Panc1 (cell line): ENCODE data around the gene PNPLA8.

Source experiments
- POLR2AphosphoS5 ChIP-seq: IDR thresholded peaks from 2 replicates; pipeline ENCODE4 v1.6.1; 2012; ENCODE audit warnings: mild to moderate bottlenecking, low read depth, low read length, moderate library complexity
- TCF7L2 ChIP-seq: IDR thresholded peaks from 2 replicates; pipeline ENCODE4 v1.6.1; 2011; ENCODE audit warnings: mild to moderate bottlenecking, low read depth, low read length, inconsistent platforms
- TF ChIP-seq, protein P1 (sequence below): fragments of 450-650 bp; IDR thresholded peaks from 2 replicates; pipeline ENCODE4 v1.5.1; 2017; ENCODE audit warnings: mild to moderate bottlenecking
- TF ChIP-seq, protein P2 (sequence below), 2 experiments: IDR thresholded peaks; 2 replicates each; pipeline ENCODE4 v1.6.1; 2011 to 2012; ENCODE audit warnings: low read depth in 2 of 2, control low read depth in 1 of 2, low read length in 1 of 2, mild to moderate bottlenecking in 1 of 2, moderate library complexity in 1 of 2; ENCODE audit not compliant: insufficient read depth in 1 of 2

DNA sequence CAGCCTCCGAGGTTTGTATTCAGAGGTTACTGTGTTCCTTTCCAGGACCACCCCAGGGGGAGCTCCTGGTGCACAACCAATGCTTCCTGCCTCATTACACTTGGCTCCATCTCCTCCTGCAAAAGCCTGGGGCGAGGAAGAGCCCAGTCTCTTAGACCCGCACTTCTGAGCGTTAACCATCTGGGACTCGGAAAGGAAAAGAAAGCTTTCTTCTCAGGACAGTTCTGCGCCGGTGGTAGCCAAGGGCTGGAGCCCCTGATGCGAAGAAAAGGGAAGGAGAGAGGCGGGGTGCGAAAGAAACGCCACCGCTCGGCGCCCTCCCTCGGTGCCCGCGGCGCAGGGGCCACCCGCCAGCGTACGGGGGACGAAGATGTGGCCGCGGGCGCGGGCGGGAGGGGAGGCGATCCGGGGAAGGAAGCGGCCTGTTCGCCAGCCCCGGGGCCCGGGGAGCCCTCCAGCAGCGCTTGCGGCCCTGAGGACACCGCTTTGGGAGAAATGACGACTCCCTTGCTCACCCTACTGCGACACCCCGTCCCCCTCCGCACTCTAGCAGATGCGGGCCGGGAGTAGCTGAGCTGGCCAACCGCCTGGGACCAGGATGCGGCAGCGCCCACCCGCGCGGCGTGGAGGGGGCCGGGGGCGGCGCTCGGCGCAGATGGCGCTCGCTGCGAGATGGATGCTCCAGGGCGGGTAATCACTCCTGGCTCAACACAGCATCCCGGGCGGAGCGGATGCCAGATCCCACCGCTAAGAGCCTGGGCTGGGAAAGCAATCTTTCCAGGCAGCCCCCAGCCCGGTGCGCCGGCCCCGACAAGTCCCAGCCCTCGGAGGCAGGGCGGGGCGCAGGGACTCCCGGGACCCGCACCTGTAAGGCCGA lies 71.0 kb downstream of the PNPLA8 start:
- TF ChIP-seq, protein P1, sequence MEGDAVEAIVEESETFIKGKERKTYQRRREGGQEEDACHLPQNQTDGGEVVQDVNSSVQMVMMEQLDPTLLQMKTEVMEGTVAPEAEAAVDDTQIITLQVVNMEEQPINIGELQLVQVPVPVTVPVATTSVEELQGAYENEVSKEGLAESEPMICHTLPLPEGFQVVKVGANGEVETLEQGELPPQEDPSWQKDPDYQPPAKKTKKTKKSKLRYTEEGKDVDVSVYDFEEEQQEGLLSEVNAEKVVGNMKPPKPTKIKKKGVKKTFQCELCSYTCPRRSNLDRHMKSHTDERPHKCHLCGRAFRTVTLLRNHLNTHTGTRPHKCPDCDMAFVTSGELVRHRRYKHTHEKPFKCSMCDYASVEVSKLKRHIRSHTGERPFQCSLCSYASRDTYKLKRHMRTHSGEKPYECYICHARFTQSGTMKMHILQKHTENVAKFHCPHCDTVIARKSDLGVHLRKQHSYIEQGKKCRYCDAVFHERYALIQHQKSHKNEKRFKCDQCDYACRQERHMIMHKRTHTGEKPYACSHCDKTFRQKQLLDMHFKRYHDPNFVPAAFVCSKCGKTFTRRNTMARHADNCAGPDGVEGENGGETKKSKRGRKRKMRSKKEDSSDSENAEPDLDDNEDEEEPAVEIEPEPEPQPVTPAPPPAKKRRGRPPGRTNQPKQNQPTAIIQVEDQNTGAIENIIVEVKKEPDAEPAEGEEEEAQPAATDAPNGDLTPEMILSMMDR, result no peak
- no peak for TF ChIP-seq POLR2AphosphoS5
- no peak for TF ChIP-seq TCF7L2
- TF ChIP-seq, protein P2, sequence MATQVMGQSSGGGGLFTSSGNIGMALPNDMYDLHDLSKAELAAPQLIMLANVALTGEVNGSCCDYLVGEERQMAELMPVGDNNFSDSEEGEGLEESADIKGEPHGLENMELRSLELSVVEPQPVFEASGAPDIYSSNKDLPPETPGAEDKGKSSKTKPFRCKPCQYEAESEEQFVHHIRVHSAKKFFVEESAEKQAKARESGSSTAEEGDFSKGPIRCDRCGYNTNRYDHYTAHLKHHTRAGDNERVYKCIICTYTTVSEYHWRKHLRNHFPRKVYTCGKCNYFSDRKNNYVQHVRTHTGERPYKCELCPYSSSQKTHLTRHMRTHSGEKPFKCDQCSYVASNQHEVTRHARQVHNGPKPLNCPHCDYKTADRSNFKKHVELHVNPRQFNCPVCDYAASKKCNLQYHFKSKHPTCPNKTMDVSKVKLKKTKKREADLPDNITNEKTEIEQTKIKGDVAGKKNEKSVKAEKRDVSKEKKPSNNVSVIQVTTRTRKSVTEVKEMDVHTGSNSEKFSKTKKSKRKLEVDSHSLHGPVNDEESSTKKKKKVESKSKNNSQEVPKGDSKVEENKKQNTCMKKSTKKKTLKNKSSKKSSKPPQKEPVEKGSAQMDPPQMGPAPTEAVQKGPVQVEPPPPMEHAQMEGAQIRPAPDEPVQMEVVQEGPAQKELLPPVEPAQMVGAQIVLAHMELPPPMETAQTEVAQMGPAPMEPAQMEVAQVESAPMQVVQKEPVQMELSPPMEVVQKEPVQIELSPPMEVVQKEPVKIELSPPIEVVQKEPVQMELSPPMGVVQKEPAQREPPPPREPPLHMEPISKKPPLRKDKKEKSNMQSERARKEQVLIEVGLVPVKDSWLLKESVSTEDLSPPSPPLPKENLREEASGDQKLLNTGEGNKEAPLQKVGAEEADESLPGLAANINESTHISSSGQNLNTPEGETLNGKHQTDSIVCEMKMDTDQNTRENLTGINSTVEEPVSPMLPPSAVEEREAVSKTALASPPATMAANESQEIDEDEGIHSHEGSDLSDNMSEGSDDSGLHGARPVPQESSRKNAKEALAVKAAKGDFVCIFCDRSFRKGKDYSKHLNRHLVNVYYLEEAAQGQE (IDR thresholded peaks at IDR 0.05; ENCODE audit: insufficient read depth in 1 of 2, low read depth in 2 of 2, low read length in 1 of 2), result no peak
